CD14-positive monocyte (primary cell): Measurements from ENCODE around the gene PFAS. TPM values are rescaled to one million over a fixed set of nuclear protein-coding genes. Genes with fewer than 3 reads are reported as not detected.

Experiments used
- DNase-seq, 3 donors: peaks; one replicate each; pipeline ENCODE4 v3.0.0-alpha.2; 2011 to 2022
- H2AFZ ChIP-seq: 2 replicates; pipeline ENCODE4 v1.6.0; 2012; ENCODE audit warnings: mild to moderate bottlenecking, low read depth, low read length, inconsistent platforms; ENCODE audit not compliant: insufficient read depth, poor library complexity, severe bottlenecking
- H3K27ac ChIP-seq, 2 donors: 1 replicate in 1 of 2; 2 replicates in 1 of 2; pipeline ENCODE4 v1.5.1; 2012 to 2013; ENCODE audit warnings: low read length in 2 of 2, control low read depth in 1 of 2, inconsistent platforms in 1 of 2, low read depth in 1 of 2, mild to moderate bottlenecking in 1 of 2
- H3K27me3 ChIP-seq, 2 donors: one replicate each; pipeline versions ENCODE4 v1.6.0 to v1.6.1; 2011 to 2013; ENCODE audit warnings: low read length in 2 of 2; ENCODE audit not compliant: control insufficient read depth in 2 of 2, insufficient read depth in 2 of 2
- H3K36me3 ChIP-seq, 2 donors: replicated peaks in 1 of 2; 1 replicate in 1 of 2; 2 replicates in 1 of 2; pipeline versions ENCODE4 v1.5.1 to v1.6.1; 2012 to 2013; ENCODE audit warnings: low read length in 2 of 2, control low read depth in 1 of 2, inconsistent platforms in 1 of 2, mild to moderate bottlenecking in 1 of 2; ENCODE audit not compliant: insufficient read depth in 2 of 2, control insufficient read depth in 1 of 2
- H3K4me1 ChIP-seq, 2 donors: 1 replicate in 1 of 2; 2 replicates in 1 of 2; pipeline versions ENCODE4 v1.5.1 to v1.6.1; 2012 to 2013; ENCODE audit warnings: low read length in 2 of 2, control low read depth in 1 of 2, inconsistent platforms in 1 of 2, mild to moderate bottlenecking in 1 of 2, moderate library complexity in 1 of 2; ENCODE audit not compliant: insufficient read depth in 2 of 2, control insufficient read depth in 1 of 2
- H3K4me2 ChIP-seq: replicated peaks from 2 replicates; pipeline ENCODE3; 2012; ENCODE audit warnings: low read length, moderate library complexity, mild to moderate bottlenecking; ENCODE audit not compliant: poor library complexity, severe bottlenecking; ENCODE audit errors: extremely low read depth
- H3K4me3 ChIP-seq, 3 experiments: fragments of 200-600 bp in 1 of 3; sonication (generic) in 1 of 3; replicated peaks in 1 of 3; 1 replicate in 2 of 3; 2 replicates in 1 of 3; pipeline ENCODE4 v1.5.1; 2011 to 2013; ENCODE audit warnings: low read length in 3 of 3, mild to moderate bottlenecking in 3 of 3, control low read depth in 2 of 3, low read depth in 2 of 3, inconsistent platforms in 1 of 3, moderate library complexity in 1 of 3
- H3K79me2 ChIP-seq: 2 replicates; pipeline ENCODE4 v1.6.0; 2012; ENCODE audit warnings: mild to moderate bottlenecking, control low read depth, inconsistent platforms, low read length, moderate library complexity; ENCODE audit not compliant: insufficient read depth
- H3K9ac ChIP-seq: 2 replicates; pipeline ENCODE4 v1.6.0; 2017; ENCODE audit warnings: low read length, mild to moderate bottlenecking; ENCODE audit not compliant: insufficient read depth, poor library complexity, severe bottlenecking
- H3K9me3 ChIP-seq, 2 donors: replicated peaks in 1 of 2; 1 replicate in 1 of 2; 2 replicates in 1 of 2; pipeline versions ENCODE4 v1.5.1 to v1.6.1; 2012 to 2013; ENCODE audit warnings: low read length in 2 of 2, control low read depth in 1 of 2; ENCODE audit not compliant: control insufficient read depth in 1 of 2, insufficient read depth in 1 of 2
- H4K20me1 ChIP-seq: 2 replicates; pipeline ENCODE4 v1.6.0; 2012; ENCODE audit warnings: mild to moderate bottlenecking, low read length, control low read depth, moderate library complexity; ENCODE audit not compliant: insufficient read depth
- H3K27ac Mint-ChIP-seq, 7 donors: one replicate each; pipeline ENCODE4 v1.8.0; 2020; ENCODE audit warnings: mild to moderate bottlenecking in 7 of 7, mixed read lengths in 7 of 7, moderate library complexity in 6 of 7, inconsistent platforms in 2 of 7
- H3K27me3 Mint-ChIP-seq, 3 donors: one replicate each; pipeline ENCODE4 v1.8.0; 2021 to 2022; ENCODE audit warnings: low read depth in 3 of 3, mild to moderate bottlenecking in 3 of 3, mixed read lengths in 3 of 3, moderate library complexity in 3 of 3, inconsistent platforms in 1 of 3
- H3K36me3 Mint-ChIP-seq, 2 donors: one replicate each; pipeline ENCODE4 v1.8.0; 2020; ENCODE audit warnings: mixed read lengths in 2 of 2, inconsistent platforms in 1 of 2, mild to moderate bottlenecking in 1 of 2
- H3K4me1 Mint-ChIP-seq: one replicate; pipeline ENCODE4 v1.8.0; 2020; ENCODE audit warnings: mild to moderate bottlenecking, mixed read lengths
- H3K4me3 Mint-ChIP-seq, 2 donors: one replicate each; pipeline ENCODE4 v1.8.0; 2020; ENCODE audit warnings: mild to moderate bottlenecking in 2 of 2, mixed read lengths in 2 of 2, moderate library complexity in 1 of 2
- H3K9me3 Mint-ChIP-seq, 7 donors: one replicate each; pipeline ENCODE4 v1.8.0; 2020 to 2022; ENCODE audit warnings: mixed read lengths in 7 of 7, mild to moderate bottlenecking in 6 of 7, moderate library complexity in 6 of 7, inconsistent platforms in 2 of 7
- WGBS: methylation state at CpG from one replicate; pipeline ENCODE4 v1.1.5; 2013; ENCODE audit warnings: missing lambda C conversion rate; ENCODE audit not compliant: insufficient coverage; 5-methylcytosine and 5-hydroxymethylcytosine counted together
- intact Hi-C, 2 donors: fragments of 100-400 bp; cut with micrococcal nuclease; formaldehyde crosslinking; loops; one replicate each; pipeline versions ENCODE4 v1.15.0 to v1.15.1; 2023
- polyA plus RNA-seq, 3 donors: library from polyadenylated mRNA; depleted of rRNA in 1 of 3; unstranded in 2 of 3; stranded (reverse) in 1 of 3; fragments of 300-500 nt in 2 of 3; fragments of >200 nt in 1 of 3; fragmentation: Illumina TruSeq in 2 of 3; gene quantifications; 1 replicate in 2 of 3; 2 replicates in 1 of 3; pipeline ENCODE4 v1.2.3, GENCODE V29; 2012 to 2021
- TF ChIP-seq, protein P1 (sequence below): fragments of 200-600 bp; IDR thresholded peaks from one replicate; pipeline ENCODE4 v1.8.0; 2022; ENCODE audit warnings: antibody characterized with exemption, mild to moderate bottlenecking

Gene PFAS
- polyA plus RNA-seq, 3 donors = 4.1 to 12.8 (median 4.4) TPM

DNA sequence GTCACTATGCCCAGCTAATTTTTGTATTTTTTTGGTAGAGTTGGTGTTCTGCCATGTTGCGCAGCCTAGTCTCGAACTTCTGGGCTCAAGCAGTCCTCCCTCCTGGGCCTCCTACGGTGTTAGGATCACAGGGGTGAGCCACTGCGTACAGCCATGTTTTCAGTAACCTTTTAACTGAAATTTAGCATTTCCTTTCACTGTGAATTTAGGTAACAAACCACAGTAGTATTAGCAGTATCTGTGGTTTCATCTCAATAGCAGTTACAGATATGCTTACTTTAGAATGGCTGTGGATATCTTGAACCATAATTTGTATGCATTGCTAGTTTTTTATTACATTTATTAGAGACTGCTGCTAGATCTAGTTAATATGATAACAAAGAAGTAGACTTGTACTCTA, 35.0 kb downstream of the PFAS start:
- Mint-ChIP-seq H3K4me1 (peaks cover 20% of the 10 kb centered on the region), H3K9me3 (no peaks in the 10 kb centered on the region), H3K27me3 (peaks cover 0 to 1% (median 0%) of the 10 kb centered on the region in 3 donors), H3K36me3 (no peaks in the 10 kb centered on the region), H3K27ac (no peak overlapping the region), H3K4me3 (no peak overlapping the region)
- H3K27ac ChIP-seq = no peak overlapping the region
- WGBS = no CpG with 5 or more reads among the region's 4 CpGs
- TF ChIP-seq, protein P1, sequence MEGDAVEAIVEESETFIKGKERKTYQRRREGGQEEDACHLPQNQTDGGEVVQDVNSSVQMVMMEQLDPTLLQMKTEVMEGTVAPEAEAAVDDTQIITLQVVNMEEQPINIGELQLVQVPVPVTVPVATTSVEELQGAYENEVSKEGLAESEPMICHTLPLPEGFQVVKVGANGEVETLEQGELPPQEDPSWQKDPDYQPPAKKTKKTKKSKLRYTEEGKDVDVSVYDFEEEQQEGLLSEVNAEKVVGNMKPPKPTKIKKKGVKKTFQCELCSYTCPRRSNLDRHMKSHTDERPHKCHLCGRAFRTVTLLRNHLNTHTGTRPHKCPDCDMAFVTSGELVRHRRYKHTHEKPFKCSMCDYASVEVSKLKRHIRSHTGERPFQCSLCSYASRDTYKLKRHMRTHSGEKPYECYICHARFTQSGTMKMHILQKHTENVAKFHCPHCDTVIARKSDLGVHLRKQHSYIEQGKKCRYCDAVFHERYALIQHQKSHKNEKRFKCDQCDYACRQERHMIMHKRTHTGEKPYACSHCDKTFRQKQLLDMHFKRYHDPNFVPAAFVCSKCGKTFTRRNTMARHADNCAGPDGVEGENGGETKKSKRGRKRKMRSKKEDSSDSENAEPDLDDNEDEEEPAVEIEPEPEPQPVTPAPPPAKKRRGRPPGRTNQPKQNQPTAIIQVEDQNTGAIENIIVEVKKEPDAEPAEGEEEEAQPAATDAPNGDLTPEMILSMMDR = no peak
- no peaks in the 10 kb centered on the region for H3K9me3 ChIP-seq
- no peak overlapping the region for H2AFZ ChIP-seq
- DNase-seq = no peak
- H3K9ac ChIP-seq = no peak overlapping the region
- H3K27me3 ChIP-seq = no peaks in the 10 kb centered on the region
- no peak overlapping the region for H3K4me3 ChIP-seq
- no peaks in the 10 kb centered on the region for H3K36me3 ChIP-seq
- H4K20me1 ChIP-seq = no peaks in the 10 kb centered on the region
- H3K79me2 ChIP-seq = peaks cover 3% of the 10 kb centered on the region
- peaks cover 13 to 22% of the 10 kb centered on the region in 2 donors for H3K4me1 ChIP-seq
- intact Hi-C loops = no loop called here
- H3K4me2 ChIP-seq = no peak overlapping the region

DNA sequence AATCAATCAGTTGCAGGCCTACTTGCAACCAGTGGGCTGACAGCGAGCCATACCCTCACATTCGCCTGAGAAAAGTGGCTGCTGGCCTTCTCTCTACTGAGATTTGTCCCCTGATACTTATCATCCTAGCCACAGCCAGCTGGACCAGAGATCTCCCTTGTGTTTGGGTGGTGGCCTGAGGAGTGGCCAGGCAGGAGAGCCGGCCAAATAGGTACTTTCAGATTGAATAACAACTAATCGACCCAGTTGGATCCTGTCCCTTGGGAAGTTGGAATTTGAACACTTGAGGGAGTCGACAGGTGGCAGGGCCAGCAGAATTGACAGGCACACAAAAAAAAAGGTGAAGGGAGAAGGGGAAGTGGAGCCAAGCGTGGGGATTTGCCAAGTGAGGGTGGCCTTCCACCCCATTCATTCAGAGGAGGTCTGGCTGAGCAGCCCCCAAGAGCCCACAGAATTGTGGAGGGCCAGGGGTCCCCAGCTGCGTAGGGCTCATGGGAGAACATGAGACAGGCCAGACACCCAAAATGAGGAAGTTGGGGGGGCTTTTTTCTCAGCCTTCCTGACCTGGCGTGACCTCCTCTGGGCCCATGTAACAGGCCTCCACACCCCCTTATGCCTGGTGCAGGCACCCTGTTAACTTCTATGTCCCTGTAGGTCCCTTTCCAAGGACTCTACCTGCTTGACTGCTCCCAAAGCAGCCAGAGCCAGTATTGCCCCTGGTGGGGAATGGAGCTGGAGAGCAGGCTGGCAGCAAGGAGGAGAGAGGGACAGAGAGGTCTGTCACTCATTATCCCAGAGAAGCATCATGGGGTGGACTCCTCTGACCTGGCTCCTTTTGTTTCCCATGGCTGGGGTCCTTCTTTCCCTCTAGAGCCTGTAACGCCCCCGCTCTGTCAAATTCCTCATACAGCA, 36.4 kb downstream of the PFAS start:
- no peaks in the 10 kb centered on the region for H3K36me3 ChIP-seq
- H3K9me3 Mint-ChIP-seq = no peaks in the 10 kb centered on the region
- peaks cover 6% of the 10 kb centered on the region in 2 donors for H3K36me3 Mint-ChIP-seq
- H3K4me3 ChIP-seq = no peak overlapping the region
- H3K79me2 ChIP-seq = peaks cover 17% of the 10 kb centered on the region
- H3K4me1 ChIP-seq = peaks cover 19 to 30% of the 10 kb centered on the region in 2 donors
- TF ChIP-seq, protein P1 = no peak
- peaks cover 34% of the 10 kb centered on the region for H3K4me1 Mint-ChIP-seq
- peak overlapping the region in 3 of 7 donors; percentile 21 to 75 (median 55) for H3K27ac Mint-ChIP-seq
- H3K27me3 ChIP-seq = no peaks in the 10 kb centered on the region
- H3K4me3 Mint-ChIP-seq = no peak overlapping the region
- H3K4me2 ChIP-seq = no peak overlapping the region
- peak overlapping the region; percentile 23 for H2AFZ ChIP-seq
- peak; percentile 6 to 48 (median 25) for DNase-seq
- no peaks in the 10 kb centered on the region for H4K20me1 ChIP-seq
- peaks cover 0 to 1% (median 0%) of the 10 kb centered on the region in 3 donors for H3K27me3 Mint-ChIP-seq
- no peak overlapping the region for H3K9ac ChIP-seq
- WGBS = 35% methylated on average over 3 of the region's 10 CpGs
- no peak overlapping the region for H3K27ac ChIP-seq
- H3K9me3 ChIP-seq = no peaks in the 10 kb centered on the region
- intact Hi-C loops = loop anchor here (5.0 kb wide), 2 partner anchors 33 to 83 kb away; no protein-coding TSS in a partner anchor
